HepG2 (cell line): ENCODE measurements around the gene TEAD1. TPM values are rescaled to one million over a fixed set of nuclear protein-coding genes. Genes with fewer than 3 reads are reported as not detected.
A peak's percentile ranks its signal among the peaks of the same experiment; 100 is the strongest.

Experiments used
- ATRX ChIP-seq: sonication (generic); formaldehyde crosslinking; IDR thresholded peaks from 2 replicates; pipeline ENCODE4 v1.4.0; 2020; ENCODE audit warnings: missing genetic modification reagents, borderline replicate concordance
- CCDC6 ChIP-seq: sonication (generic); formaldehyde crosslinking; IDR thresholded peaks from 2 replicates; pipeline ENCODE4 v1.8.1; 2022; ENCODE audit warnings: mild to moderate bottlenecking, missing genetic modification reagents, moderate library complexity
- CEBPG ChIP-seq: IDR thresholded peaks from 2 replicates; pipeline ENCODE4 v1.6.1; 2016
- EP300 ChIP-seq, 3 experiments: sonication (generic) in 1 of 3; formaldehyde crosslinking in 1 of 3; IDR thresholded peaks; 2 replicates each; pipeline versions ENCODE4 v1.5.1 to v1.6.1; 2011 to 2020; ENCODE audit warnings: low read depth in 2 of 3, low read length in 2 of 3, borderline replicate concordance in 1 of 3, improper control_type of control experiment in 1 of 3, mild to moderate bottlenecking in 1 of 3, missing genetic modification reagents in 1 of 3, moderate library complexity in 1 of 3
- ERF ChIP-seq: IDR thresholded peaks from 2 replicates; pipeline ENCODE4 v1.6.1; 2018; ENCODE audit warnings: missing biosample characterization, missing genetic modification reagents
- ETV6 ChIP-seq: sonication (generic); formaldehyde crosslinking; conservative IDR thresholded peaks from 2 replicates; pipeline ENCODE4 v1.4.0; 2020; ENCODE audit warnings: missing genetic modification reagents
- GATAD2A ChIP-seq: IDR thresholded peaks from 2 replicates; pipeline ENCODE4 v1.6.1; 2016
- HIVEP1 ChIP-seq: sonication (generic); formaldehyde crosslinking; IDR thresholded peaks from 2 replicates; pipeline ENCODE4 v1.4.0; 2020; ENCODE audit warnings: mild to moderate bottlenecking, missing genetic modification reagents
- HOXD1 ChIP-seq: sonication (generic); formaldehyde crosslinking; IDR thresholded peaks from 2 replicates; pipeline ENCODE4 v1.5.0; 2020; ENCODE audit warnings: missing genetic modification reagents
- KAT7 ChIP-seq: IDR thresholded peaks from 2 replicates; pipeline ENCODE4 v1.6.1; 2018; ENCODE audit warnings: borderline replicate concordance, missing compliant biosample characterization
- NR1H2 ChIP-seq: sonication (generic); formaldehyde crosslinking; IDR thresholded peaks from 2 replicates; pipeline ENCODE4 v1.8.1; 2022; ENCODE audit warnings: low read depth, missing genetic modification reagents, borderline replicate concordance
- SKI ChIP-seq: fragments of 450-650 bp; IDR thresholded peaks from one replicate; pipeline ENCODE4 v1.6.1; 2018; ENCODE audit warnings: mild to moderate bottlenecking; ENCODE audit not compliant: partially characterized antibody
- SOX6 ChIP-seq, 2 experiments: fragments of 450-650 bp in 1 of 2; sonication (generic) in 1 of 2; formaldehyde crosslinking in 1 of 2; IDR thresholded peaks; 2 replicates each; pipeline versions ENCODE4 v1.4.0 to v1.6.1; 2017 to 2020; ENCODE audit warnings: antibody characterized with exemption in 1 of 2, mild to moderate bottlenecking in 1 of 2, missing genetic modification reagents in 1 of 2
- YY1 ChIP-seq: IDR thresholded peaks from 2 replicates; pipeline ENCODE4 v1.6.1; 2011; ENCODE audit warnings: low read length, low read depth, moderate library complexity, mild to moderate bottlenecking; ENCODE audit not compliant: insufficient read depth, insufficient replicate concordance
- ZFP36L1 ChIP-seq: sonication (generic); formaldehyde crosslinking; IDR thresholded peaks from 2 replicates; pipeline ENCODE4 v1.8.0; 2022; ENCODE audit warnings: mild to moderate bottlenecking, missing genetic modification reagents, moderate library complexity
- ZNF264 ChIP-seq: sonication (generic); formaldehyde crosslinking; IDR thresholded peaks from 2 replicates; pipeline ENCODE4 v1.4.0; 2020; ENCODE audit warnings: missing genetic modification reagents
- ZNF292 ChIP-seq: sonication (generic); formaldehyde crosslinking; IDR thresholded peaks from 2 replicates; pipeline ENCODE4 v1.8.1; 2022; ENCODE audit warnings: mild to moderate bottlenecking, low read depth, missing genetic modification reagents, borderline replicate concordance
- ZNF891 ChIP-seq: sonication (generic); formaldehyde crosslinking; IDR thresholded peaks from 2 replicates; pipeline ENCODE4 v1.5.0; 2020; ENCODE audit warnings: mild to moderate bottlenecking, missing genetic modification reagents
- polyA plus RNA-seq, 8 experiments: library from polyadenylated mRNA; depleted of rRNA in 3 of 8; stranded (reverse) in 7 of 8; unstranded in 1 of 8; fragments of >200 nt; fragmentation: Illumina TruSeq in 4 of 8; extraction: Trizol in 4 of 8; gene quantifications; 2 replicates each; pipeline versions ENCODE4 v1.2.1 to v1.2.3, GENCODE V29; 2011 to 2016; ENCODE audit warnings: low read depth in 4 of 8, missing spikeins in 1 of 8, mixed read lengths in 1 of 8; ENCODE audit not compliant: insufficient read depth in 1 of 8
- total RNA-seq, 5 experiments: library from RNA; depleted of rRNA; stranded (reverse); fragments of >200 nt; fragmentation: Illumina TruSeq; extraction: Trizol; gene quantifications; 2 replicates each; pipeline ENCODE4 v1.2.3, GENCODE V29; 2016; ENCODE audit warnings: low read depth in 1 of 5
- TF ChIP-seq, protein P1 (sequence below): sonication (generic); formaldehyde crosslinking; IDR thresholded peaks from 2 replicates; pipeline ENCODE4 v1.4.0; 2020; ENCODE audit warnings: missing genetic modification reagents
- TF ChIP-seq, protein P2 (sequence below): sonication (generic); formaldehyde crosslinking; IDR thresholded peaks from 2 replicates; pipeline ENCODE4 v1.5.1; 2020; ENCODE audit warnings: missing genetic modification reagents, mild to moderate bottlenecking, borderline replicate concordance
- TF ChIP-seq, protein P3 (sequence below): sonication (generic); formaldehyde crosslinking; IDR thresholded peaks from 2 replicates; pipeline ENCODE4 v1.5.0; 2020; ENCODE audit warnings: missing genetic modification reagents
- TF ChIP-seq, protein P4 (sequence below): sonication (generic); formaldehyde crosslinking; IDR thresholded peaks from 2 replicates; pipeline ENCODE4 v1.4.0; 2020; ENCODE audit warnings: missing genetic modification reagents
- TF ChIP-seq, protein P5 (sequence below): sonication (generic); formaldehyde crosslinking; IDR thresholded peaks from 2 replicates; pipeline ENCODE4 v1.5.1; 2020; ENCODE audit warnings: mild to moderate bottlenecking, missing genetic modification reagents, moderate library complexity

Gene TEAD1
- total and polyA plus RNA-seq, 2 of the 13 experiments (the other 11 are each of a cell fraction or from before 2014, with no cell fraction given): 20.1 to 30.5 TPM

DNA sequence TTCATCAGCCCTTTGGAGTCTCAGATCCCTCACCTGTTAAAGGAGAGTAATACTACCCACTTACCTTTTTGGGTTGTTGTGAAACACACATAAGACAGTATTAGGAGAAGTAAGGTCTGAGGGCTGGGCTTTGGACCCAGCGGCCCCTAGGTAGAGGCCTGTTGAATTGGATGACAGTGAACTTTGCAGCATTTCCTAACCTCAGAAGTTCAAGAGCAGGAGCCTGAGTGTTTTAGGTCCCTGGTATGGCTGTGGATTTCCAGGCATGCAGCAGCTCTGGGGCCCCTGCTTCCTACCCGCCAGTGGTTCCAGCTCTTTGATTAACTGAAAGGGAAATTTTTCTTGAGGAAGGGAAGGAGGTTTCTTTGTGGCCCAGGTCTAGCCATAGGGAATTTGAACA is 58.9 kb downstream of the TEAD1 start (continued):
- TF ChIP-seq ZNF264 (CRISPR knock-in tag) (no peak), HOXD1 (CRISPR knock-in tag) (no peak), EP300 (IDR thresholded peaks at IDR 0.05; ENCODE audit: low read depth in 2 of 2, low read length in 2 of 2) (peak in 1 of 2 experiments; percentile 62; a peak in 1 of 4 replicates), EP300 (CRISPR knock-in tag; IDR thresholded peaks at IDR 0.05; ENCODE audit: borderline replicate concordance) (peak; percentile 49; the same call in 1 of the 2 replicates), SOX6 (IDR thresholded peaks at IDR 0.05) (no peak), SOX6 (CRISPR knock-in tag; IDR thresholded peaks at IDR 0.05) (peak; percentile 43; the same call in 1 of the 2 replicates), ZFP36L1 (CRISPR knock-in tag) (no peak), SKI (peak; percentile 96), YY1 (no peak), KAT7 (no peak), ERF (CRISPR knock-in tag) (peak; percentile 60; the same call in 1 of the 2 replicates), NR1H2 (CRISPR knock-in tag) (no peak), ATRX (CRISPR knock-in tag) (no peak), ZNF891 (CRISPR knock-in tag) (no peak), HIVEP1 (CRISPR knock-in tag) (no peak), CEBPG (CRISPR knock-in tag) (peak; percentile 64), GATAD2A (peak; percentile 70), CCDC6 (no peak), ETV6 (0 out of 2 replicates have a peak, but pooled peaks have one; percentile 44), ZNF292 (CRISPR knock-in tag) (peak; percentile 40; the same call in 1 of the 2 replicates)
- TF ChIP-seq, protein P1, sequence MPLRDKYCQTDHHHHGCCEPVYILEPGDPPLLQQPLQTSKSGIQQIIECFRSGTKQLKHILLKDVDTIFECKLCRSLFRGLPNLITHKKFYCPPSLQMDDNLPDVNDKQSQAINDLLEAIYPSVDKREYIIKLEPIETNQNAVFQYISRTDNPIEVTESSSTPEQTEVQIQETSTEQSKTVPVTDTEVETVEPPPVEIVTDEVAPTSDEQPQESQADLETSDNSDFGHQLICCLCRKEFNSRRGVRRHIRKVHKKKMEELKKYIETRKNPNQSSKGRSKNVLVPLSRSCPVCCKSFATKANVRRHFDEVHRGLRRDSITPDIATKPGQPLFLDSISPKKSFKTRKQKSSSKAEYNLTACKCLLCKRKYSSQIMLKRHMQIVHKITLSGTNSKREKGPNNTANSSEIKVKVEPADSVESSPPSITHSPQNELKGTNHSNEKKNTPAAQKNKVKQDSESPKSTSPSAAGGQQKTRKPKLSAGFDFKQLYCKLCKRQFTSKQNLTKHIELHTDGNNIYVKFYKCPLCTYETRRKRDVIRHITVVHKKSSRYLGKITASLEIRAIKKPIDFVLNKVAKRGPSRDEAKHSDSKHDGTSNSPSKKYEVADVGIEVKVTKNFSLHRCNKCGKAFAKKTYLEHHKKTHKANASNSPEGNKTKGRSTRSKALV: no peak
- TF ChIP-seq, protein P2, sequence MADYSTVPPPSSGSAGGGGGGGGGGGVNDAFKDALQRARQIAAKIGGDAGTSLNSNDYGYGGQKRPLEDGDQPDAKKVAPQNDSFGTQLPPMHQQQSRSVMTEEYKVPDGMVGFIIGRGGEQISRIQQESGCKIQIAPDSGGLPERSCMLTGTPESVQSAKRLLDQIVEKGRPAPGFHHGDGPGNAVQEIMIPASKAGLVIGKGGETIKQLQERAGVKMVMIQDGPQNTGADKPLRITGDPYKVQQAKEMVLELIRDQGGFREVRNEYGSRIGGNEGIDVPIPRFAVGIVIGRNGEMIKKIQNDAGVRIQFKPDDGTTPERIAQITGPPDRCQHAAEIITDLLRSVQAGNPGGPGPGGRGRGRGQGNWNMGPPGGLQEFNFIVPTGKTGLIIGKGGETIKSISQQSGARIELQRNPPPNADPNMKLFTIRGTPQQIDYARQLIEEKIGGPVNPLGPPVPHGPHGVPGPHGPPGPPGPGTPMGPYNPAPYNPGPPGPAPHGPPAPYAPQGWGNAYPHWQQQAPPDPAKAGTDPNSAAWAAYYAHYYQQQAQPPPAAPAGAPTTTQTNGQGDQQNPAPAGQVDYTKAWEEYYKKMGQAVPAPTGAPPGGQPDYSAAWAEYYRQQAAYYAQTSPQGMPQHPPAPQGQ (CRISPR knock-in tag): no peak
- TF ChIP-seq, protein P3, sequence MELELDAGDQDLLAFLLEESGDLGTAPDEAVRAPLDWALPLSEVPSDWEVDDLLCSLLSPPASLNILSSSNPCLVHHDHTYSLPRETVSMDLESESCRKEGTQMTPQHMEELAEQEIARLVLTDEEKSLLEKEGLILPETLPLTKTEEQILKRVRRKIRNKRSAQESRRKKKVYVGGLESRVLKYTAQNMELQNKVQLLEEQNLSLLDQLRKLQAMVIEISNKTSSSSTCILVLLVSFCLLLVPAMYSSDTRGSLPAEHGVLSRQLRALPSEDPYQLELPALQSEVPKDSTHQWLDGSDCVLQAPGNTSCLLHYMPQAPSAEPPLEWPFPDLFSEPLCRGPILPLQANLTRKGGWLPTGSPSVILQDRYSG: no peak
- TF ChIP-seq, protein P4, sequence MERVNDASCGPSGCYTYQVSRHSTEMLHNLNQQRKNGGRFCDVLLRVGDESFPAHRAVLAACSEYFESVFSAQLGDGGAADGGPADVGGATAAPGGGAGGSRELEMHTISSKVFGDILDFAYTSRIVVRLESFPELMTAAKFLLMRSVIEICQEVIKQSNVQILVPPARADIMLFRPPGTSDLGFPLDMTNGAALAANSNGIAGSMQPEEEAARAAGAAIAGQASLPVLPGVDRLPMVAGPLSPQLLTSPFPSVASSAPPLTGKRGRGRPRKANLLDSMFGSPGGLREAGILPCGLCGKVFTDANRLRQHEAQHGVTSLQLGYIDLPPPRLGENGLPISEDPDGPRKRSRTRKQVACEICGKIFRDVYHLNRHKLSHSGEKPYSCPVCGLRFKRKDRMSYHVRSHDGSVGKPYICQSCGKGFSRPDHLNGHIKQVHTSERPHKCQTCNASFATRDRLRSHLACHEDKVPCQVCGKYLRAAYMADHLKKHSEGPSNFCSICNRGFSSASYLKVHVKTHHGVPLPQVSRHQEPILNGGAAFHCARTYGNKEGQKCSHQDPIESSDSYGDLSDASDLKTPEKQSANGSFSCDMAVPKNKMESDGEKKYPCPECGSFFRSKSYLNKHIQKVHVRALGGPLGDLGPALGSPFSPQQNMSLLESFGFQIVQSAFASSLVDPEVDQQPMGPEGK: peak; percentile 47; the same call in 1 of the 2 replicates
- TF ChIP-seq, protein P5, sequence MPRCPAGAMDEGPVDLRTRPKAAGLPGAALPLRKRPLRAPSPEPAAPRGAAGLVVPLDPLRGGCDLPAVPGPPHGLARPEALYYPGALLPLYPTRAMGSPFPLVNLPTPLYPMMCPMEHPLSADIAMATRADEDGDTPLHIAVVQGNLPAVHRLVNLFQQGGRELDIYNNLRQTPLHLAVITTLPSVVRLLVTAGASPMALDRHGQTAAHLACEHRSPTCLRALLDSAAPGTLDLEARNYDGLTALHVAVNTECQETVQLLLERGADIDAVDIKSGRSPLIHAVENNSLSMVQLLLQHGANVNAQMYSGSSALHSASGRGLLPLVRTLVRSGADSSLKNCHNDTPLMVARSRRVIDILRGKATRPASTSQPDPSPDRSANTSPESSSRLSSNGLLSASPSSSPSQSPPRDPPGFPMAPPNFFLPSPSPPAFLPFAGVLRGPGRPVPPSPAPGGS (CRISPR knock-in tag): no peak
